GM13977 (cell line): ENCODE measurements around the gene LRRC32.

Experiments used
- DNase-seq: peaks from one replicate; pipeline ENCODE4 v3.0.0; 2012; ENCODE audit warnings: low spot score
- in situ Hi-C: fragments of 300-500 bp; cut with MboI; formaldehyde crosslinking; loops from one replicate; pipeline ENCODE4 v1.12.0; 2022; ENCODE audit warnings: low sequenced_read_pairs, low pct_unique_long_range_greater_than_20kb, mixed read lengths, inconsistent platforms; ENCODE audit not compliant: unreplicated experiment
- TF ChIP-seq, protein P1 (sequence below): IDR thresholded peaks from 2 replicates; pipeline ENCODE4 v1.5.1; 2012; ENCODE audit warnings: mild to moderate bottlenecking, control low read depth; ENCODE audit not compliant: insufficient read depth; ENCODE audit errors: extremely low read depth, missing control alignments

The LRRC32 gene

DNA sequence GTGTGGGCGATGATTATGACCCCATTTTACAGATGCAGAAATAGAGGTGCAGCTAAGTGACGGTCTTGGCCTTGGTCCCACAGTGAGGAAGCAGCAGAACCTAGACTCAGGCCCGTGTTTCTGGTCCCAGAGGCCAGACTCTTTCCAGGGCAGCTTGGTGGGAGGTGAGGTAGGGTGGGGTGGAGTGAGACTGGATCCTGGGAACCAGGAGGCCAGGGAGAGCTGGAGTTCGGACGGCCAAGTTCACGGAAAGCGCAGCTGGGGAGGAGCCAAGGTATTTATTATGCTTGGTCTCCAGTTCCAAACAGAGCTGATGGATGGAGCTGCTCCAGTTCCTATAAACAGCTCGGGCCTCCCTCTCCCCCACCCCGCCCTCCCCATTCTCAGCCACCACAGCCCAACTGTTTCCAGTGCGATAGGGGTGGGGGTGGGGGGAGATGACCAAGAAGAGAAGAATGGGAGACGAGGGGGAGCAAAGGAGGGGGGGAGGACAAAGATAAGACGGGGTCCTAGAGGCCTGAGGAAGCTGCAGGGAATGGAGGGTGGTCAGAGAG, 16.2 kb downstream of the LRRC32 start:
- in situ Hi-C loops: loop anchor here (25.0 kb wide), 1 partner anchor 442 kb away; the partner anchor contains the start of gene WNT11
- DNase-seq: no peak
- TF ChIP-seq, protein P1, sequence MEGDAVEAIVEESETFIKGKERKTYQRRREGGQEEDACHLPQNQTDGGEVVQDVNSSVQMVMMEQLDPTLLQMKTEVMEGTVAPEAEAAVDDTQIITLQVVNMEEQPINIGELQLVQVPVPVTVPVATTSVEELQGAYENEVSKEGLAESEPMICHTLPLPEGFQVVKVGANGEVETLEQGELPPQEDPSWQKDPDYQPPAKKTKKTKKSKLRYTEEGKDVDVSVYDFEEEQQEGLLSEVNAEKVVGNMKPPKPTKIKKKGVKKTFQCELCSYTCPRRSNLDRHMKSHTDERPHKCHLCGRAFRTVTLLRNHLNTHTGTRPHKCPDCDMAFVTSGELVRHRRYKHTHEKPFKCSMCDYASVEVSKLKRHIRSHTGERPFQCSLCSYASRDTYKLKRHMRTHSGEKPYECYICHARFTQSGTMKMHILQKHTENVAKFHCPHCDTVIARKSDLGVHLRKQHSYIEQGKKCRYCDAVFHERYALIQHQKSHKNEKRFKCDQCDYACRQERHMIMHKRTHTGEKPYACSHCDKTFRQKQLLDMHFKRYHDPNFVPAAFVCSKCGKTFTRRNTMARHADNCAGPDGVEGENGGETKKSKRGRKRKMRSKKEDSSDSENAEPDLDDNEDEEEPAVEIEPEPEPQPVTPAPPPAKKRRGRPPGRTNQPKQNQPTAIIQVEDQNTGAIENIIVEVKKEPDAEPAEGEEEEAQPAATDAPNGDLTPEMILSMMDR: no peak

DNA sequence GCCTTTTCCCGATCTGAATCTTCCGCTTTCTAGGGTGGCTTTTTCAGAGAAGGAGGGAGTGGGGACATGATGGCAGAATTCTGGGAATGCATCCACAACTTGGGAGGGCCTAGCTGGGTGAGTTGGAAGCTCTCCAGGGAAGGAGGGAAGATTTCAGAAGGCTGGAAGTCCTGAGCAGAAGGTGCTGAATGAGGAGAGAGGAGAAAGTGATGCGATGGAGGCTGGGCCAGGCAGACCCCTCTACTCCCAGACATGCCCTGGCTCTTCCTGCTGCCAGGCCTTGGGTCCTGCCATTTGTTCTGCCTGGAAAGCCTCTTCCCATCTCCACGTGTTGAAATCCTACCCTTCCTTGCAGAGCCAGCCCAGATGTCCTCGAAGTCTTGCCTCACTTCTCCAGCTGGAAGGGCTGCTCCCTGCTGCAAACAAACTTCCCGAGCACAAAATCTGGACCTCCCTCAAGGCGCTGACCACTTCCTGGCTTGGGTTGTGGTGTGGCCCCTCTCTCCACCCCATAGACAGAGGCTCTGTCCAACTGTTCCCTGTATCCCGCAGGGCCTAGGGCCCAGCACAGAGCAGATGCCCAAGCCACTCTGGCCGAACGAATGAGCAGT, 16.8 kb downstream of the LRRC32 start:
- TF ChIP-seq, protein P1: no peak
- no peak for DNase-seq
- in situ Hi-C loops: loop anchor here (25.0 kb wide), 1 partner anchor 441 kb away; the partner anchor contains the start of gene WNT11

DNA sequence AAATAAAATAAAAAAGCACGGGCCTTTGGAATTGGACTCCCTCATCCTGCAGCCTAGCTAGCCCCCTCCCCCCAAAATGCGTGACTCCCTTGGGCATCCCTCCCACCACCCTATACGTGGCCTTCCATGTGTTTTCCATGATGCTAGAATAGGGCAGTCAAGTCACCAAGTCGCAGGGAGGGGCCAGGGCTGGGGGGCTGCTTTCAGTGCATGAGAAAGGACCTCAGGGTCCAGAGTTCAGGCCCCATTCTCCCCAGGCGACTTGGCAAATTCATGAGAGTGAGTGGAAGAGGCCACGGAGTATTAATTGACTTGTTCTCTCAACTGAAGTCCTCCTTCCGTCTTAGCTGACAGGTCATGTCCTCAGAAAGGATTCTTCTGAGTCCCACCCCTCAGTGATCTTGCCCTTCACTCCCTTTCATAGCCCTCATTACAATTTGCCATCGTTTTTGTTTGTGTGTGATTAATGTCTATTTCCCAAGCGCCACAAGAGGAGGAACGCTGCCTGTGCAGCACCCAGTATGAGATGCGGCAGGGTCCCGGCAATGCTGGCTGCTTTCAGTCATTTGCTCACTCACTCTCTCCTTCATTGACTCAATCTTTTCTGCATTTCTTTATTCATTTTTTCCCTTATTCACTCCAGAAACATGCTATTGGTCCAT, 17.4 kb downstream of the LRRC32 start:
- TF ChIP-seq, protein P1: no peak
- in situ Hi-C loops: loop anchor here (25.0 kb wide), 1 partner anchor 441 kb away; the partner anchor contains the start of gene WNT11
- DNase-seq: no peak

DNA sequence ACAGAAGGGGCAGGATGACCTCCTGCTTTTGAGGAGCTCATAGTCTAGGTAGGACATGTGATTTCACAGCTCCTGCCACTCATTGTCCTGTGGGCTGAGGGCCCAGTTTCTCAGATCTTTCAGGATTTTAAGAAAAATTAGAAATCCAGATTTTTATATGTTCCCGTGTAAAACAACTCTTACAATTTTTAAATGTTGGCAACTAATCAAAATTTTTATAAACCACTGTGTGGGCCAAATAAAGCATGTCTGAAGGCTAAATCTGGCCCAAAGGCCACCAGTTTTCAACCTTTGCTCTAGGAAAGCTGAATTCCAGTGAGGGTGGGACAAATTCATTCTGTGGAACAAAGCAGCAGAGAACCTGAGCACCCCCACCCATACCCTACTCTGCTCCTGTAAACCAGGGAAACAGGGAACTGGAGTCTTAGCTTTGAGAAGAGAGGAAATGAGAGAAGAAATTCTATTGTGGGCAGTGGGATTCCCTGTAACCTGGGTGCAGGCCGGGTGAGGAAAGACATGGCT, 20.6 kb downstream of the LRRC32 start:
- no peak for DNase-seq
- in situ Hi-C loops: loop anchor here (25.0 kb wide), 1 partner anchor 438 kb away; the partner anchor contains the start of gene WNT11
- TF ChIP-seq, protein P1: no peak

DNA sequence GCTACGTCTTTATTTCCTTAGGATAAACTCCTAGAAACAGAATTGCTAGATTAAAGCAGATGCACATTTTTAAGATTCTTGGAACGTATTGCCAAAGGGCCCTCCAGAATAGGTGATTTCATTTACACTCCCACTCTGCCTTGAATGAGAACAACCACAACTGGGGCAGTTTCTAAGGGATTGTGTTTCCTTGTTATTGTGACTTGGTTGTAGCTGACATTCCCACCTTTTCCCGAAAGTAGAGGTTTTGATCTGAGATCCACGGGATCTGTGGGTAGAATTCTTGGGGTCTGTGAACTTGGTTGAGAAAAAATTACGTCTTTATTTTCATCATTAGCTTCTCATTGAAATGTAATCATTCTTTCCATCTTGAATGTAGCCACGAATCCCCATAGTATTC, 21.5 kb downstream of the LRRC32 start:
- in situ Hi-C loops: no loop called here
- DNase-seq: no peak
- TF ChIP-seq, protein P1: no peak

DNA sequence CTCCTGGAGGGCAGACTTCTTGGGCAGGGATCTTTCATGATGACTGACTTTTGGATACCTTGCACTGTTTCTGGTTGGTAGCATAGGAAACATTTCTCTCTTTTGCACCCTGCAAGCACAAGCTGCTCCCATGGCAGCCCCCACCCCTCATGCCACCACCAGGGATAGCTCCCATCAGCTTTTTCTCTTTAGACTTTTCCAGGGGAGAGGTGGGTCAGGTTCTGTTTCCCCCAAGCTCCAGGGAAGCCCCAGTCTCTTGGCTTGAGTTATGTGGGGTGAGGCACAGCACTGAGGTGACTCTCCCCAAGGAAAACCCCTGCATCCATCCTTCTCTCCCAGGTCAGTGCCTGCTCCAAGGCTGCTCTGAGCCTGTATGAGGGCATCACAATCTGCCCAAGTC, 22.5 kb downstream of the LRRC32 start:
- TF ChIP-seq, protein P1: no peak
- in situ Hi-C loops: no loop called here
- DNase-seq: no peak
